Tibial nerve (tissue), 4 donors: Measurements from ENCODE around the gene SCRN3. TPM values are rescaled to one million over a fixed set of nuclear protein-coding genes. Genes with fewer than 3 reads are reported as not detected.

ENCODE experiments used
- DNase-seq, 2 donors: peaks; one replicate each; pipeline ENCODE4 v3.0.0-alpha.2; 2019; ENCODE audit warnings: low spot score in 2 of 2
- H3K27ac ChIP-seq, 4 donors: fragments of 200-600 bp; sonication (generic) in 3 of 4; one replicate each; pipeline ENCODE4 v1.5.1; 2017 to 2019; ENCODE audit warnings: mild to moderate bottlenecking in 1 of 4
- H3K27me3 ChIP-seq, 2 donors: fragments of 200-600 bp; sonication (generic) in 1 of 2; one replicate each; pipeline versions ENCODE4 v1.5.1 to v1.6.0; 2017 to 2019
- H3K36me3 ChIP-seq, 3 donors: fragments of 200-600 bp; sonication (generic); one replicate each; pipeline ENCODE4 v1.5.1; 2018 to 2019
- H3K4me1 ChIP-seq, 4 donors: fragments of 200-600 bp; sonication (generic) in 3 of 4; one replicate each; pipeline ENCODE4 v1.5.1; 2017 to 2019
- H3K4me3 ChIP-seq, 4 donors: fragments of 200-600 bp; sonication (generic) in 3 of 4; one replicate each; pipeline ENCODE4 v1.5.1; 2017 to 2019; ENCODE audit warnings: mild to moderate bottlenecking in 1 of 4, moderate library complexity in 1 of 4
- H3K9me3 ChIP-seq, 4 donors: fragments of 200-600 bp; sonication (generic) in 3 of 4; one replicate each; pipeline ENCODE4 v1.5.1; 2017 to 2019
- CTCF ChIP-seq, 5 experiments: fragments of 200-600 bp in 3 of 5; fragments of 450-650 bp in 2 of 5; sonication (generic) in 3 of 5; IDR thresholded peaks; one replicate each; pipeline ENCODE4 v1.5.1; 2016 to 2019; ENCODE audit warnings: antibody characterized with exemption in 5 of 5, mild to moderate bottlenecking in 3 of 5, moderate library complexity in 2 of 5
- EP300 ChIP-seq, 2 donors: sonication (generic); formaldehyde crosslinking; IDR thresholded peaks; one replicate each; pipeline ENCODE4 v1.6.1; 2017; ENCODE audit warnings: antibody characterized with exemption in 2 of 2, mild to moderate bottlenecking in 1 of 2
- POLR2A ChIP-seq, 2 donors: fragments of 450-650 bp; IDR thresholded peaks; one replicate each; pipeline ENCODE4 v1.6.1; 2017; ENCODE audit warnings: antibody characterized with exemption in 2 of 2, mild to moderate bottlenecking in 2 of 2, moderate library complexity in 2 of 2
- WGBS, 2 donors: methylation state at CpG; one replicate each; pipeline ENCODE4 v1.1.5; 2018; 5-methylcytosine and 5-hydroxymethylcytosine counted together
- total RNA-seq, 4 donors: library from RNA; depleted of rRNA; stranded (reverse); fragments of >200 nt; gene quantifications; one replicate each; pipeline ENCODE4 v1.1.0, GENCODE V29; 2016

Gene SCRN3
- total RNA-seq, 4 donors from 2014 or later = 13.5 to 32.0 (median 20.7) TPM

- TF ChIP-seq EP300 (IDR thresholded peaks at IDR 0.05) (no peak), POLR2A (IDR thresholded peaks at IDR 0.05) (no peak), CTCF (IDR thresholded peaks at IDR 0.05) (no peak)
- Histone ChIP-seq H3K9me3 (no peaks in the 10 kb centered on the region), H3K4me1 (no peaks in the 10 kb centered on the region), H3K27ac (no peak overlapping the region), H3K4me3 (no peak overlapping the region), H3K27me3 (no peaks in the 10 kb centered on the region), H3K36me3 (peaks cover 0 to 68% (median 0%) of the 10 kb centered on the region in 3 donors)
- WGBS, 2 donors = 78 to 85% methylated on average over 4 of the region's 4 CpGs
- DNase-seq = no peak
These were observed 54.7 kb downstream of the SCRN3 start for GRCh38 chr2:174450021-174450816.

GRCh38 chr2:174454566-174454965 lies 59.0 kb downstream of the SCRN3 start:
- H3K36me3 ChIP-seq = peaks cover 0 to 88% (median 0%) of the 10 kb centered on the region in 3 donors
- 87 to 90% methylated on average over 2 of the region's 2 CpGs for WGBS, 2 donors
- no peaks in the 10 kb centered on the region for H3K9me3 ChIP-seq
- no peak for TF ChIP-seq EP300 (IDR thresholded peaks at IDR 0.05)
- no peak for TF ChIP-seq POLR2A (IDR thresholded peaks at IDR 0.05)
- TF ChIP-seq CTCF (IDR thresholded peaks at IDR 0.05) = no peak
- no peaks in the 10 kb centered on the region for H3K27me3 ChIP-seq
- no peak overlapping the region for H3K4me3 ChIP-seq
- no peak for DNase-seq
- no peaks in the 10 kb centered on the region for H3K4me1 ChIP-seq
- no peak overlapping the region for H3K27ac ChIP-seq

- DNase-seq = no peak
- Histone ChIP-seq H3K4me1 (peaks cover 0 to 2% (median 0%) of the 10 kb centered on the region in 4 donors), H3K4me3 (no peak overlapping the region), H3K27me3 (no peaks in the 10 kb centered on the region), H3K9me3 (no peaks in the 10 kb centered on the region), H3K36me3 (peaks cover 0 to 38% (median 0%) of the 10 kb centered on the region in 3 donors), H3K27ac (no peak overlapping the region)
- TF ChIP-seq CTCF (IDR thresholded peaks at IDR 0.05) = no peak
- no peak for TF ChIP-seq POLR2A (IDR thresholded peaks at IDR 0.05)
- TF ChIP-seq EP300 (IDR thresholded peaks at IDR 0.05) = no peak
- WGBS, 2 donors = 97 to 98% methylated on average over 1 of the region's 1 CpG
These were observed 65.7 kb downstream of the SCRN3 start for GRCh38 chr2:174461221-174461620.

- no peak for DNase-seq
- H3K4me3 ChIP-seq = no peak overlapping the region
- WGBS, 2 donors = 73 to 81% methylated on average over 4 of the region's 4 CpGs
- no peaks in the 10 kb centered on the region for H3K27me3 ChIP-seq
- peaks cover 0 to 2% (median 0%) of the 10 kb centered on the region in 4 donors for H3K4me1 ChIP-seq
- peaks cover 0 to 12% (median 0%) of the 10 kb centered on the region in 3 donors for H3K36me3 ChIP-seq
- TF ChIP-seq CTCF (IDR thresholded peaks at IDR 0.05) = peak in 1 of 5 experiments; percentile 9
- TF ChIP-seq POLR2A (IDR thresholded peaks at IDR 0.05) = no peak
- H3K27ac ChIP-seq = no peak overlapping the region
- H3K9me3 ChIP-seq = no peaks in the 10 kb centered on the region
These were observed 69.8 kb downstream of the SCRN3 start for GRCh38 chr2:174465327-174465726.

GRCh38 chr2:174473796-174474195 lies 78.3 kb downstream of the SCRN3 start:
- Histone ChIP-seq H3K36me3 (no peaks in the 10 kb centered on the region), H3K27ac (no peak overlapping the region), H3K27me3 (no peaks in the 10 kb centered on the region), H3K4me1 (no peaks in the 10 kb centered on the region), H3K9me3 (no peaks in the 10 kb centered on the region), H3K4me3 (no peak overlapping the region)
- no peak for DNase-seq
- TF ChIP-seq EP300 (IDR thresholded peaks at IDR 0.05) = no peak
- TF ChIP-seq POLR2A (IDR thresholded peaks at IDR 0.05) = no peak
- no peak for TF ChIP-seq CTCF (IDR thresholded peaks at IDR 0.05)
- 71 to 73% methylated on average over 3 of the region's 3 CpGs for WGBS, 2 donors
